ENCODE data around the gene KHNYN.

Gene KHNYN

DNA sequence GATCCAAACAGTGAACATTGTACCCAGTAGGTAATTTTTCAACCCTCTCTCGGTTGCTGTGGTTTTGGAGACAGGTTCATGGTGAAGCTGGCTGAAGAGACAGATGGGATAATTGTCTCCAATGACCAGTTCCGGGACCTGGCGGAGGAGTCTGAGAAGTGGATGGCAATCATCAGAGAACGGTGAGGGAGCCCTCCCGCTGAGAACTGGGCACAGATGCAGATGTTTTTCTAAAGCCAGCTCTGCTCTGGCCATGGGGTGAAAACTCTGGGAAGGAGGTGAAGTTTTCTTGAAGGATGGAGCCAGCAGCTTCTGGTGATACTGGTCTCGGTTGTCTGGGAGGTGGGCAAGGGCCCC, 6.2 kb downstream of the KHNYN start:
- no peak for TF ChIP-seq FOXM1 (IDR thresholded peaks at IDR 0.05; ENCODE audit: borderline replicate concordance, low read depth)
- TF ChIP-seq MAX (IDR thresholded peaks at IDR 0.05) = no peak
- TF ChIP-seq TEAD4 (IDR thresholded peaks at IDR 0.05) = no peak
- TF ChIP-seq RAD21 (IDR thresholded peaks at IDR 0.05; ENCODE audit: low read depth) = no peak
- no peak for TF ChIP-seq YY1 (IDR thresholded peaks at IDR 0.05; ENCODE audit: low read depth)
- no peak for TF ChIP-seq USF1 (IDR thresholded peaks at IDR 0.05)
- no peak for TF ChIP-seq CREB1 (IDR thresholded peaks at IDR 0.05; ENCODE audit: low read depth)
- TF ChIP-seq CEBPB (IDR thresholded peaks at IDR 0.05) = no peak
- TF ChIP-seq REST (IDR thresholded peaks at IDR 0.05; ENCODE audit: low read depth) = no peak
- TF ChIP-seq EGR1 (IDR thresholded peaks at IDR 0.05) = no peak
- TF ChIP-seq NFIC (IDR thresholded peaks at IDR 0.05) = no peak
- no peak for TF ChIP-seq ZBTB7A (IDR thresholded peaks at IDR 0.05; ENCODE audit: low read depth)
- TF ChIP-seq TAF1 (IDR thresholded peaks at IDR 0.05; ENCODE audit: low read depth) = no peak
- no peak for TF ChIP-seq EP300 (IDR thresholded peaks at IDR 0.05; ENCODE audit: borderline replicate concordance)
- no peak for TF ChIP-seq TCF12 (IDR thresholded peaks at IDR 0.05; ENCODE audit: low read depth)

- TF ChIP-seq RAD21 (IDR thresholded peaks at IDR 0.05; ENCODE audit: low read depth) (peak; percentile 81), CEBPB (IDR thresholded peaks at IDR 0.05) (no peak), REST (IDR thresholded peaks at IDR 0.05; ENCODE audit: low read depth) (no peak), ZBTB7A (IDR thresholded peaks at IDR 0.05; ENCODE audit: low read depth) (no peak)
Measured at GRCh38 chr14:24436355-24437019, 6.7 kb downstream of the KHNYN start.

DNA sequence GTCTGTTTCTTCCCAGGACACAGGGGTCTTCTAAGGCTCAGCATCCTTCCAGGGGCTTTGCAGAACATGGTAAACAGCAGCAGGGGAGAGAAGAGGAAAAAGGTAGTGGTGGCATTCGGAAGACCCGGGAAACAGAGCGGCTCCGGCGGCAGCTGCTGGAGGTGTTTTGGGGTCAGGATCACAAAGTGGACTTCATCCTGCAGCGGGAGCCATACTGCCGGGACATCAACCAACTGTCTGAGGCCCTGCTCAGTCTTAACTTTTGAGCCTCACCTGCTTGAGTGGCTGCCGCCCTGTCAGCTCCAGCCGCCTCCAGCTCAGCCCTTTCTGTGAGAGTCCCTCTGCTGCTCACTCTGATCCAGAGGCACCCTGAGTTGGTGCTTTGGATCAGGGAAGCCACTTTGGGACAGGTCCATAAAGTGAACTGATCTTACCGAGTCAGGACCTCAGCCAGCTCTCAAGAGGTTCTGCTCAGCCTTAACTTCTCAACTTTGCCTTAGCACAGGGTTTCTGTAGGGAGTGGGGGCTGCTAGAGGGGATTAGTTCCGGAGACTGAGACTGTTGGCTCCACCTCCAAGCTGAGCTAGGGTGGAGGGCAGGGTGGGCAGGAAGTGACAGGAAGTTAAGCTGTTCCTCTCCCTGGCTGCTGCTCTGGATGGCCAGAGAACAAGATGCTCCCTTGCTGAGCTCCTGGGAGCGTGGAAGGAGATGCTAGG, 7.4 kb downstream of the KHNYN start:
- no peak for TF ChIP-seq YY1 (IDR thresholded peaks at IDR 0.05; ENCODE audit: low read depth)
- TF ChIP-seq RAD21 (IDR thresholded peaks at IDR 0.05; ENCODE audit: low read depth) = no peak
- no peak for TF ChIP-seq FOXM1 (IDR thresholded peaks at IDR 0.05; ENCODE audit: borderline replicate concordance, low read depth)
- TF ChIP-seq REST (IDR thresholded peaks at IDR 0.05; ENCODE audit: low read depth) = no peak

- no peak for TF ChIP-seq EGR1 (IDR thresholded peaks at IDR 0.05)
- TF ChIP-seq CREB1 (IDR thresholded peaks at IDR 0.05; ENCODE audit: low read depth) = no peak
- TF ChIP-seq TAF1 (IDR thresholded peaks at IDR 0.05; ENCODE audit: low read depth) = no peak
- no peak for TF ChIP-seq NFIC (IDR thresholded peaks at IDR 0.05)
- TF ChIP-seq REST (IDR thresholded peaks at IDR 0.05; ENCODE audit: low read depth) = no peak
- TF ChIP-seq ZBTB7A (IDR thresholded peaks at IDR 0.05; ENCODE audit: low read depth) = no peak
- TF ChIP-seq TEAD4 (IDR thresholded peaks at IDR 0.05) = no peak
- TF ChIP-seq YY1 (IDR thresholded peaks at IDR 0.05; ENCODE audit: low read depth) = no peak
- no peak for TF ChIP-seq RAD21 (IDR thresholded peaks at IDR 0.05; ENCODE audit: low read depth)
- no peak for TF ChIP-seq USF1 (IDR thresholded peaks at IDR 0.05)
- no peak for TF ChIP-seq MAX (IDR thresholded peaks at IDR 0.05)
- no peak for TF ChIP-seq CEBPB (IDR thresholded peaks at IDR 0.05)
- TF ChIP-seq TCF12 (IDR thresholded peaks at IDR 0.05; ENCODE audit: low read depth) = no peak
- TF ChIP-seq FOXM1 (IDR thresholded peaks at IDR 0.05; ENCODE audit: borderline replicate concordance, low read depth) = no peak
- TF ChIP-seq EP300 (IDR thresholded peaks at IDR 0.05; ENCODE audit: borderline replicate concordance) = no peak
Measured at GRCh38 chr14:24437736-24438067, 7.9 kb downstream of the KHNYN start.

All from Ishikawa (cell line).